ENCODE measurements around the gene ROBO2.

ROBO2 gene

GRCh38 chr3:77526573-77527113, 486.7 kb downstream of the ROBO2 start:
- Histone ChIP-seq H3K36me3 (replicated peaks) (no peaks in the 10 kb centered on the region), H3K27ac (no peak overlapping the region), H3K4me3 (ENCODE audit: low read depth, low read length) (no peak overlapping the region), H3K27me3 (replicated peaks) (no peaks in the 10 kb centered on the region)
- TF ChIP-seq, protein P1, sequence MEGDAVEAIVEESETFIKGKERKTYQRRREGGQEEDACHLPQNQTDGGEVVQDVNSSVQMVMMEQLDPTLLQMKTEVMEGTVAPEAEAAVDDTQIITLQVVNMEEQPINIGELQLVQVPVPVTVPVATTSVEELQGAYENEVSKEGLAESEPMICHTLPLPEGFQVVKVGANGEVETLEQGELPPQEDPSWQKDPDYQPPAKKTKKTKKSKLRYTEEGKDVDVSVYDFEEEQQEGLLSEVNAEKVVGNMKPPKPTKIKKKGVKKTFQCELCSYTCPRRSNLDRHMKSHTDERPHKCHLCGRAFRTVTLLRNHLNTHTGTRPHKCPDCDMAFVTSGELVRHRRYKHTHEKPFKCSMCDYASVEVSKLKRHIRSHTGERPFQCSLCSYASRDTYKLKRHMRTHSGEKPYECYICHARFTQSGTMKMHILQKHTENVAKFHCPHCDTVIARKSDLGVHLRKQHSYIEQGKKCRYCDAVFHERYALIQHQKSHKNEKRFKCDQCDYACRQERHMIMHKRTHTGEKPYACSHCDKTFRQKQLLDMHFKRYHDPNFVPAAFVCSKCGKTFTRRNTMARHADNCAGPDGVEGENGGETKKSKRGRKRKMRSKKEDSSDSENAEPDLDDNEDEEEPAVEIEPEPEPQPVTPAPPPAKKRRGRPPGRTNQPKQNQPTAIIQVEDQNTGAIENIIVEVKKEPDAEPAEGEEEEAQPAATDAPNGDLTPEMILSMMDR (IDR thresholded peaks at IDR 0.05; ENCODE audit: low read depth, low read length, missing control alignments), result no peak
- in situ Hi-C loops (cut with HindIII; ENCODE audit: low pct_ligation_motif_present, low sequenced_read_pairs), result no loop called here
- no peak for DNase-seq

DNA sequence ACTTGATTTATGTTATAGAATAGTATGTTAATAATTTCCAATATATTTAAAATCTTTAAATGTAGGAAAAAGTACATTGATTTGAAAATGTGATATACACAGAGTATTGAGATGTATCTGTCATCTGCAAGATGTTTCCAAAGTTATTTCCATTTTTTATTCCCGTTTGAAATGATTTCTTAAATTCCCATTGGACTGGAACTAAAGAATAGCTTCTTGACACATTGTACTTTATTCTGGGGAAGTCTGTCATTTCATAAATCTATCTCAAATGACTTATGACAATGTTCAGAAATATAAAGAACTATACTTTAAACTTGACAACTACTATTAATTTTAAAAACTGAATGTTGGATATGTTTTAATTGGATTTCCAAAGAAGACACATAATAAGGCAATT, 489.6 kb downstream of the ROBO2 start:
- no peaks in the 10 kb centered on the region for H3K36me3 ChIP-seq (replicated peaks)
- TF ChIP-seq, protein P1 (IDR thresholded peaks at IDR 0.05; ENCODE audit: low read depth, low read length, missing control alignments), result no peak
- H3K27me3 ChIP-seq (replicated peaks), result no peaks in the 10 kb centered on the region
- DNase-seq, result no peak
- H3K4me3 ChIP-seq (ENCODE audit: low read depth, low read length), result no peak overlapping the region
- H3K27ac ChIP-seq, result no peak overlapping the region
- in situ Hi-C loops (cut with HindIII; ENCODE audit: low pct_ligation_motif_present, low sequenced_read_pairs), result no loop called here

GRCh38 chr3:77530870-77531269, 491.0 kb downstream of the ROBO2 start:
- no peaks in the 10 kb centered on the region for H3K27me3 ChIP-seq (replicated peaks)
- TF ChIP-seq, protein P1 (IDR thresholded peaks at IDR 0.05; ENCODE audit: low read depth, low read length, missing control alignments), result no peak
- in situ Hi-C loops (cut with HindIII; ENCODE audit: low pct_ligation_motif_present, low sequenced_read_pairs), result no loop called here
- DNase-seq, result peak; percentile 40
- no peaks in the 10 kb centered on the region for H3K36me3 ChIP-seq (replicated peaks)
- no peak overlapping the region for H3K27ac ChIP-seq
- H3K4me3 ChIP-seq (ENCODE audit: low read depth, low read length), result no peak overlapping the region

DNA sequence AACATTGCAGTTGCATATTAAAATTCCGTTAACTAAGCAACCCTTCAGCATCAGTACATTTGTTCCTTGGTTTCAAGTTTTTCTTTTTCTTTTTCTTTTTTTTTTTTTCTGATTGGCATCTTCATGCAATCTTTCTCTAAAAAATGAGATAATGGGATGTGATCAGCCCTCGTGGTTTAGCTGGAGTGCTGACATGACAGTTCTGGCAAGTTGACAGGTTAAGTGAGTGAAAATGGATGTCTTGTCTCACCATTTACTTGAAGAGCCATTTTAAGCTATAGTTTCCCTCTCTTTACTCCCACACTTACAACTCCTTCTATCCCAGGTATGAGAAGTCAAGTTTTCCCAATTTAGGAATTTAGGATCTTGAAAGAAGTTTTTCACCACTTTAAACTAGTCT, 495.2 kb downstream of the ROBO2 start:
- Histone ChIP-seq H3K36me3 (replicated peaks) (no peaks in the 10 kb centered on the region), H3K27me3 (replicated peaks) (no peaks in the 10 kb centered on the region), H3K27ac (no peak overlapping the region), H3K4me3 (ENCODE audit: low read depth, low read length) (no peak overlapping the region)
- in situ Hi-C loops (cut with HindIII; ENCODE audit: low pct_ligation_motif_present, low sequenced_read_pairs), result no loop called here
- no peak for DNase-seq
- TF ChIP-seq, protein P1 (IDR thresholded peaks at IDR 0.05; ENCODE audit: low read depth, low read length, missing control alignments), result no peak

GRCh38 chr3:77536038-77536775, 496.3 kb downstream of the ROBO2 start:
- no peak for DNase-seq
- in situ Hi-C loops (cut with HindIII; ENCODE audit: low pct_ligation_motif_present, low sequenced_read_pairs), result no loop called here
- H3K4me3 ChIP-seq (ENCODE audit: low read depth, low read length), result no peak overlapping the region
- TF ChIP-seq, protein P1 (IDR thresholded peaks at IDR 0.05; ENCODE audit: low read depth, low read length, missing control alignments), result no peak
- H3K27me3 ChIP-seq (replicated peaks), result no peaks in the 10 kb centered on the region
- no peak overlapping the region for H3K27ac ChIP-seq
- H3K36me3 ChIP-seq (replicated peaks), result no peaks in the 10 kb centered on the region
